Upper lobe of left lung (tissue), 4 donors: ENCODE results near the gene MCTP1.
"Not testable (repeated sequence)": the region's sequence is repeated elsewhere in the genome, so short reads cannot be mapped to it uniquely, and the experiment has no call there.

Experiments
- CTCF ChIP-seq, 6 experiments: fragments of 450-650 bp in 4 of 6; fragments of 200-600 bp in 2 of 6; sonication (generic) in 2 of 6; IDR thresholded peaks; one replicate each; pipeline ENCODE4 v1.5.1; 2016 to 2019; ENCODE audit warnings: antibody characterized with exemption in 6 of 6
- EP300 ChIP-seq, 4 donors: sonication (generic); formaldehyde crosslinking; IDR thresholded peaks; one replicate each; pipeline ENCODE4 v1.5.1; 2017; ENCODE audit warnings: antibody characterized with exemption in 4 of 4, control low read depth in 2 of 4
- POLR2AphosphoS5 ChIP-seq, 2 donors: sonication (generic); formaldehyde crosslinking; IDR thresholded peaks; one replicate each; pipeline ENCODE4 v1.5.1; 2017; ENCODE audit warnings: antibody characterized with exemption in 2 of 2

DNA sequence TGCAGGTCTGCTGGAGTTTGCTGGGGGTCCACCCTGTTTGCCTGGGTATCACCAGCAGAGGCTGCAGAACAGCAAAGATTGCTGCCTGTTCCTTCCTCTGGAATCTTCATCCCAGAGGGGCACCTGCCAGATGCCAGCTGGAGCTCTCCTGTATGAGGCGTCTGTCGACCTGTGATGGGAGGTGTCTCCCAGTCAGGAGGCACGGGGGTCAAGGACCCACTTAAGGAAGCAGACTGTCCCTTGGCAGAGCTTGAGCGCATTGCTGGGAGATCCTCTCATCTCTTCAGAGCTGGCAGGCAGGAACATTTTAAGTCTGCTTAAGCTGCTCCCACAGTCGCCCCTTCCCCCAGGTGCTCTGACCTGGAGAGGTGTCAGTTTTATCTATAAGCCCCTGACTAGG, 456.7 kb downstream of the MCTP1 start:
- TF ChIP-seq CTCF, EP300, POLR2AphosphoS5 (IDR thresholded peaks at IDR 0.05): not testable (repeated sequence)
